Frontal cortex (tissue), 4 donors: ENCODE data around the gene TRIM65. TPM values are rescaled to one million over a fixed set of nuclear protein-coding genes. Genes with fewer than 3 reads are reported as not detected.

ENCODE experiments used
- DNase-seq, 2 donors: peaks; one replicate each; pipeline ENCODE4 v3.0.0; 2012; ENCODE audit warnings: low spot score in 2 of 2
- FAIRE-seq: peaks from 2 replicates; lab custom pipeline; 2012; peaks lifted over from hg19 to GRCh38; lab: Jason Lieb, UNC
- total RNA-seq: library from RNA; depleted of rRNA; stranded (reverse); fragments of >200 nt; gene quantifications from one replicate; pipeline ENCODE4 v1.2.3, GENCODE V29; 2014
- donor health status: control.
- donor health status: control.
- donor health status: control.

TRIM65 gene, protein sequence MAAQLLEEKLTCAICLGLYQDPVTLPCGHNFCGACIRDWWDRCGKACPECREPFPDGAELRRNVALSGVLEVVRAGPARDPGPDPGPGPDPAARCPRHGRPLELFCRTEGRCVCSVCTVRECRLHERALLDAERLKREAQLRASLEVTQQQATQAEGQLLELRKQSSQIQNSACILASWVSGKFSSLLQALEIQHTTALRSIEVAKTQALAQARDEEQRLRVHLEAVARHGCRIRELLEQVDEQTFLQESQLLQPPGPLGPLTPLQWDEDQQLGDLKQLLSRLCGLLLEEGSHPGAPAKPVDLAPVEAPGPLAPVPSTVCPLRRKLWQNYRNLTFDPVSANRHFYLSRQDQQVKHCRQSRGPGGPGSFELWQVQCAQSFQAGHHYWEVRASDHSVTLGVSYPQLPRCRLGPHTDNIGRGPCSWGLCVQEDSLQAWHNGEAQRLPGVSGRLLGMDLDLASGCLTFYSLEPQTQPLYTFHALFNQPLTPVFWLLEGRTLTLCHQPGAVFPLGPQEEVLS
- 11.8 TPM for total RNA-seq

DNA sequence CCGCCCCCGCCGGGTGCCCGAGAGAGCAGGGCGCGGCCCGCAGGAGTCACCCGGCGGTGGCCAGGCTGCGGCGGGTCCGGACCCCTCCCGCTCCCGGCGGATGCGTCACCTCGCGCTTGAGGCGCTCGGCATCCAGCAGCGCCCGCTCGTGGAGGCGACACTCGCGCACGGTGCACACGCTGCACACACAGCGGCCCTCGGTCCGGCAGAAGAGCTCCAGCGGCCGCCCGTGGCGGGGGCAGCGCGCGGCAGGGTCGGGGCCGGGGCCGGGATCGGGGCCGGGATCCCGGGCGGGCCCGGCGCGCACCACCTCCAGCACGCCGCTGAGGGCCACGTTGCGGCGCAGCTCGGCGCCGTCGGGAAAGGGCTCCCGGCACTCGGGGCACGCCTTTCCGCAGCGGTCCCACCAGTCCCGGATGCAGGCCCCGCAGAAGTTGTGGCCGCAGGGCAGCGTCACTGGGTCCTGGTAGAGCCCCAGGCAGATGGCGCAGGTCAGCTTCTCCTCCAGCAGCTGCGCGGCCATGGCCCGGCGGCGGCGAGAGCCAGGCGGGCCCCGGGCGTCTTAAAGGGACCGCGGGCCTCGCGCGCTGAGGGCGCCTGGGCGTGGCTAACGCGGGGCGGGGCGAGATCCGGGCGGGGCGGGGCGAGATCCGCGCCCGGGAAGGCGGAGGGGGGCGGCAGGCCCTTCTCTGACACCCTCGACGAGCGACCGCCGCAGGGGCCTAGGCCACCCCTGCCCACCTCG, at the start of gene TRIM65:
TSS of gene TRIM65 (minus strand) at position 537 of the 745 bp plus-strand sequence. CDS start at position 523, 14 bp downstream.
- peak; percentile 92 to 94 for DNase-seq
- FAIRE-seq, result no peak

DNA sequence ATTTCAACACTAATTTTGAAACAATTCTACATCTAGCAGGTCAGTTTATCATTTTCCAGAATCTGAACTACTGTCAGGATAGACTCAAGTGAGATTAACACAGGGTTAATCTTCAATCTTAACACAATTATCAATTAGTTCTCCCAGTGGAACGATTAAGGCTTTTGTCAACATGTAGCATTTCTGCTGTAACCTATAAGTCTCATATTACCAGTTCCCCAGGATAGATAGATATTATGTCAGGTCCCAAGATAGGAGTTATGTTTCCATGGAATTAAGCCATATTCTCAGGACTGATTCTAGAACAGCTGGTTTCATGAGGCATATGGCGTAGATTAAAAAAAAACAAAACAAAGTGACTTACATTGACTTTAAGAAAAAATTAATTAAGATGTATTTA, 48.5 kb upstream of the TRIM65 start:
- FAIRE-seq, result no peak

DNA sequence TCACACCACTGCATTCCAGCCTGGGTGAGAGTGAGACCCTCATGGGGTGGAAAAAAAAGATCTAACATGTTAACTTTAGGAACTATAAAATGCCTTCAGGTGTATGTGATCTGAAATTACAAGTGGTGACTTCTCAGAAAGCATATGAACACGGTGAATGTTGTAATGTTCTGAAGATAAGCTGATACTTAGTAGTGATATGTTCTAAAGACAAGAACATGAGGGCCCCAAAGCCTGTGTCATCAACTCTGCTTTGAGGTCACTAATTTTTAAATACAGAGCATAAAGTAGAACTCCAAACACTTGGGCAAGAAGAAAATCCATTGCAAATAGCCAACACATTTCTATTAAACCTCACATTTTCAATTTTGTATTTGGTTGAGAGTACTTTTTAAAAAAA, 46.7 kb upstream of the TRIM65 start:
- DNase-seq, result no peak
- FAIRE-seq, result no peak

More for the DNA sequence above, 48.5 kb upstream of the TRIM65 start:
- DNase-seq, result no peak

DNA sequence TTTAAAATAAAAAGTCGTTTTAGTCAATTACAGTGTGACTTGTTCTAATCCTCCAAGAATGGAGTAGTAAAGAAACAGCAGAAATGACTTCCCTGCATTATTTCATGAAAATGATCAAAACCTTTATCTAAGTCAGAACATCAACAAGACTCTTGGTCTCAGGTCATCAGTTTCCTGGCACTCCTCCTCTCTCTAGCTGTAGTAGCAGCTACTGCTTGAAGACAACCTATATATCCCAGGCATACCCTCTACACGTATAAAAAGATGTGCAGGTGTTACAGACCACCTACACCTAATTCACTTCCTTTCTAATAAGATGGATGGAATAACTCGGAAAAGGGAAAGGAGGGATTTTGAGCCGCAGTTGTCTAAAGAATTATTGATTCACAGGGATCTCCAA, 45.7 kb upstream of the TRIM65 start:
- FAIRE-seq (no peak), DNase-seq (no peak)

DNA sequence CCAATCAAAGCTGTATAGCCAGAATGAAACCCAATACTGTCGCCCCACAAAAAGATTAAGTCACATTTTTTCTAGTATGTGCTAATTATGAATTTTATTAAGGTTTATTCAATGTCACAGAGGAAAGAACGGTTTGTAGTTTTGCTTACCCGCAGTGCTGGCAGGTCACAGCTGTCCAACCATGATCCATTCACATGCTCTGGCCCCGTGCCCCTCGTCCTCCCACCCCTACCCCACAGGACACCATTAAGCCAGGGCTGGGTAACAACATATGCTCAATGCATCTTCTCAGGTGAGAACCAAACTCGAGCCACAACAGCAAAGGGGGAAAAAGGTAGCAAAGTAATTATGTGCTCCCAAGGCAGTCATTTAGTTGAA, 44.7 kb upstream of the TRIM65 start:
- FAIRE-seq (no peak), DNase-seq (no peak)

DNA sequence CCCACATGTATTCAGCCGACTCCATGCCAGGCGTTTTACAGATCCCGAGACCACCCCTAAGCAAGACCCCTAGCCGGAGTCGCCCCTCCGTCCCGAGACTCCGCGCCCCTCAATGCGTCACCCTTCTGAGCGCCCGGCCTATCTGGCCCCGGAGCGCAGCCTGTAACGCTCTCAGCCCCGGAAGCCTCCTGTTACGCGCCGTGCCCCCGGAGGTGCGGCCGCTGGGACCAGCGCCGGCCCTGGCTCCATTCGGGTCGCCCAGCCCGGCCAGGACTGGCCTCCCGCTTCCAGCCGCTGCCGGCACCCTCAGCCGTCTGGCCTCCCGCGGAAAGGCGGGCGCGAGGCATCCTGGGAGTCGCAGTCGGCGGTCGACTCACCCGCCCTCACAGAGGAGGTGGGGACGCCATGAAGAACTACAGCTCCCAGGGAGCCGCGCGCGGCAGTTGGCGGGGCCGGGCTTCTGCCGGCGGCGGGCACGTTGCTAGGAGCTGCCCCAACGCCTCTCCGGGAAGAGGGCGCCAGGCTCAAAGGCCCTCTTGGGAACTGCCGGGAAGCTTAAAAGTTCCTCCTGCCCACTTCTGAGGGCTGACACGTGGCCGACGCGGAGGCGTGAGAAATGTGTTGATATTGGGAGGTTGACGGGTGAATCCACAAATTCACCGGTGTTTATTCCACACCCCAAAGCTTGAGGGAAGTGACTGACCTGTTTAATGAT, 44.1 kb upstream of the TRIM65 start, which contains the start of gene FBF1:
TSS of gene FBF1 (minus strand) at position 316 of the 715 bp plus-strand sequence. CDS start 2,893 bp downstream, outside the sequence.
- FAIRE-seq, result no peak
- DNase-seq, result peak; percentile 98 to 99

DNA sequence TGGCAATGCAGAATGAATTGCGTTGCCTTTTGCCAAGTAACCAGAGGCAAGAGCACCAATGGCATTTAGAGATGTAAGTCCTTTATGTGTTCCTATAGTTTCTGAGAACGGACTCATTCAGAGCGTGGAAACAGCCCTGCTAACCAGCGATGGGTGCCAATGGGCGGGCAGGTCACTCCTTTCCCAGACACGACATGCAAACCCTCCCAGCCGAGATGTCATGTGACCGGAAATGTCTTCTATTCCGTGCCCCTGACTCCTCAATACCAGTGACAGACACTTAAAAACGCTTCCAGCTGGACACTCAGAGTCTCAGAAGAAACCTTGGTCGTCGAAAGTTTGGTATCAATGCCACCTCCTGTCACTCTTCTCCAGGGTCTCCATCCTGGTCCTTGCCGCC, 40.9 kb upstream of the TRIM65 start:
- DNase-seq (no peak), FAIRE-seq (no peak)

DNA sequence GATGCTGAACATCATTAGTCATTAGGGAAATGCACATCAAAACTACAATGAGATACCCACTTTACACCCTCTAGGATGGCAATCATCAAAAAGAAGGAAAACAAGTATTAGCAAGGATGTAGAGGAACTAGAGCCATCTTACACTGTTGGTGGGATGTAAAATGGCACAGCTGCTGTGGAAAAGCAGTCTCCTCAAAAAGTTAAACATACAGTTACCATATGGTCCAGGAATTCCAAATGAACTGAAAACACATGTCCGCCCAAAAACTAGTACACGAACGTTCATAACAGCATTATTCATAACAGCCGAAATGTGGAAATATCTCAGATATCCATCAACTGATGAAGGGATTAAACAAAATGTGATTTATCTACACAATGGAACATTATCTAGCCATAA, 37.1 kb upstream of the TRIM65 start:
- DNase-seq (no peak), FAIRE-seq (no peak)

DNA sequence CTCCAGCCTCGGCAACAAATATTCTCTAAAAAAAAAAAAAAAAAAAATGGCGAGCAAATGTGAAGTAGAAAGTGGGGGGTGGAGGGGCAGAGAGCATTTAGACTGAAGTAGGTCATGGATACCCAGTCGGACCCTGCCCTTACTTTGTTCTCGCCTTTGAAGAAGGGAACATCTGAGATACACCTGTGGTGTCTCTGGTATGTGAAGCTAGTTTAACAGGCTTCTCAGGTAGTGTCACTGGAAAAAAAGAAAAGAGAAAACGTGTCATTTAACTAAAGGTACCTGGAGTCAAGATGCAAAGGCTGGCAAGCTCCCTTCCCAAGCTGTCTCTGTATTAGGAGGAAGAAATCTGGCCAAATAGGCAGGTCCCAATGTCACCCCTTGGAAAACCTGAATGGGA, 36.1 kb upstream of the TRIM65 start:
- DNase-seq (no peak), FAIRE-seq (no peak)

DNA sequence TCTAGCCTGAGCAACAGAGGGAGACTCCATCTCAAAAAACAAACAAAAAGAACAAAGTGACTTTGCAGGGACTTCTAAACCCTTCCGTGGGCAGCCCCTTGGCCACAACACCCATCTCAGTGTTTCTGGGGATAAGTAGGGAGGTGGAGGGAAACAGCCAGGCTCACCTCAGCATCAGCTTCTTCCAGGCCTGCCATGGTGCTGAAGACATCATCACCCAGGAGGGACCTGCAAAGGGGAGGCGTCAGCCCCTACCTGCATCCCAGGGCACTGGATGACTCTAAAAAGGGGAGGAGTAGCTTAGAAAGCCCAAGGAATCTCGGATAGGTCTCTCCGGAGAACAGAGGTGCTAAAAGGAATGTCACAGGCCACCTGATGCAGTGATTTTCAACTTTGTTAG, 34.3 kb upstream of the TRIM65 start:
- FAIRE-seq, result no peak
- DNase-seq, result no peak

DNA sequence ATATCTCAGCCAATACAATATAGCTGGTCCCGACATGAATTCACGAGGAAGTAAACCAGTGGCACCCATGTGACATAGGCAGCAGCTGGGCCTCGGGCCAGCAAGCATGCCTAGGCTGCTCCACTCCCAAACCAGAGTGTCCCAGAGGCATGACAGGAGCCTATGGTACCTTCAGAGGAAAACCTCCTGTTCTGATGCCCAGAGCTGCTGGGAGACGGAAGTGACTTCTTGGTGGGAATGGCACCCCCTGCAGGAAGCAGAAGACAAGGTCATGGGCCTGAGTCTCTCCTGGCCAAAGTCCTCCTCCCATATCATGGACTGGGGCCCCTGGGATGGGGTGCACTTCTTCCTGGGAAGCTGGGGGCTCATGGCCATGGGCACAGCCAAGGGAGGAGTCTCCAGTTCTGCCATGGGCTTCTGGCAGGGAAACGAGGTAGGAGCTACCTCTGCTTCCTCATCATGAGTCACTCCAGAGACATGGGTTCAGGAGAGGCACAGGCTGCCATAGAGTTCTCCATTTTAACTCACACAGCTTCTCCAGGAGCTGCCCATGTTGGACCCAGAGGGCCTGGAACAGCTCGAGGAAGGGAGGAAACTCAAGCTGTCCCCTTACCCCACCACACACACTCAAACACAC, 30.7 kb upstream of the TRIM65 start:
- no peak for FAIRE-seq

DNA sequence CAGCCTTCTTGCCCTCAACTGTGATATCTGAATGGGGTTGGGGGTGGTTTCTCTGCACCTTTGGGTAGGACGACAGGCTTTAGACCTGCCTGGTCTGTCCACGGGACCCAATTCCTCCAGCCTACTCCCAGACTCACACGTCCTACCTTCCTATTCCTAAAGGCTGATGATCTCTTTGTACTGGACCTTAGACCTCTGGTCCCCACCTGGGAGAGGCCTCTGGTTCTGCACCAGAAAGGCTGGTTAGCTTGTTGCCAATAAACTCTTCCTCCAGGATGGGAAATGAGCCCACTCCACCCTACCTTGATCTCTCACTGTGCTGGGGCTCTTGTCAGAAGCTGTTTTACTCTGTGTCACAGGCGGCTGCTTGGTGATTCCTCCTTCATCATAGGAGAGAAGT, 29.7 kb upstream of the TRIM65 start:
- DNase-seq, result no peak
- no peak for FAIRE-seq

More for the DNA sequence above, 30.7 kb upstream of the TRIM65 start:
- no peak for DNase-seq

DNA sequence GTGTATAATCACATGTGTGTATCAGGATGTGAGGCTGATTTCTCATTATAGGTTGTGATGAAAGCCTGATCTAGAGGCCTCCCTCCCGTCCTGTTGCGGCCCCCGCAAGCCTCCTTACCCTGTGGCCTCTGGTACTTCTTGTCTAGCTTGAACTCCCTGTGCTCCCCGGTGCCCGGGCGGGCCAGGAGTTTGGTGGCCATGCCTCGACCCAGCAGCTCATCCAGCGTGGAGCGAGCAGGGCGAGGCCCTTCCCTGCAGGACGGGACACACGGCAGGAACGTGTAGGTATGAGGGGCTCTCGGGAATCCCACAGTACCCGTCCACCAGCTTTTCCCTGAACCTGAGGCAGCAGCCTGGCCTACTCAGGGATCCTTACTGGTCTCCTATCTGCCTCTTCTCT, 29.2 kb upstream of the TRIM65 start:
- no peak for DNase-seq

DNA sequence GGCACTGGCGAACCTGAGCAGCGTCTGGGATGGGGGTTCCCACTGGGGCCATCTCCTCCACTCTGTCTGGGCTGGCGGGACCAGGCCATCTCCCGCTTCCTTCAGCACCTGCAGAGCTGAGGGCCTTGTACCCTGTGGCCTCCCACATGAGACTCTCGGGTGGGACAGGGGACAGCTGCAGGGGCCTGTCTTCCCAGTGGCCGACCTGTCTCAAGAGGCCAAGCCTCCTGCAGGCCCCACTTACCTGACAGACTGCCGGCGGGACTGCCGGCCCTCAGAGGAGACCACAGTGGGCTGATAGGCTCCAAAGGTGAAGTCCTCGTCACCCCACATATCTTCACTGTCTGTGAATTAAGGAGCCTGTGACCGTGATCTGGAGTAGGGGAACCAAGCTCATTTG, 28.4 kb upstream of the TRIM65 start:
- DNase-seq, result no peak
- FAIRE-seq, result no peak

More for the DNA sequence above, 29.2 kb upstream of the TRIM65 start:
- no peak for FAIRE-seq

DNA sequence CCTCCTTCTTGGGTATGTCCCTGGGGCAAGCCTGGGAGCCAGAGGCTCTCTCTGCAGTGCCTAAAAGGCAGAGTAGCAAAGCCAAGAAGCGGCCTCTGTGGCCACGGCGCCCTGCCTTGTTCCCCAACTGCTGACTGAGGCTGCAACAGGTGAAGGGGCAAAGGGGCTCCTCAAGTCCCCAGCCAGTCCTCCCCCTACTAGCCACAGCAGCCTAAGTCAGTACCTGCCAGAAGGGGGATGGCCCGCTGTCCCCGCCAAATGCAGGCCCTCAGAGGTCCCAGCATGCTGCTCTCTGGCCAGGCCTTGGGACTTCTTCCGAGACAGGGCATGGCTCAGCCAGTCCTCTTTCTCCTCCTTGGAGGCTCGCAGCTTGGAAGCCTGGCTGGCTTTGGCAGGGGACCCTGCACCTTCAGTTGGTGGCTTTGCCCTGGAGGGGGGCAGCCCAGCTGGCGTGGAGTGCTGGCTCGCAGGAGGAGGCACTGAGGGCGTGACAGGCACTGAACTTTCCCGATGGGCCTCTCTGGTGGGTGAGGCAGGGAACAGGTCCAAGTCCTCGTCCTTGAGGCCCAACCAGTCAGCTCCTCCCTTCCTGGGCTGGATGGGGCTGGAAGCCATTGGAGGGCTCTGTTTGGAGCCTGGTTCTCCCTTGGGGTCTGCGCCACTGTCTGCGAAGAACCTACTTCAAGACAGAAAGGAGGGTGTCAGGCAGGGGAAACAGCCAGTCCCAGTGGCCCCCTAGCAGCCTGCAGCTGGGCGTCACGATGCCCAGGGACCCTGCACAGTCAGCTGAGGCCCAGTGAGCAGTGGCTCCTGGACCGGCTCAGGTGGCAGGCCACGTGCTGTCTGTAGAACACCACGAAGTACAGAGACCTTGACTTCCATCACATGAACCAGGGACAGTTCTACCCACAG, 26.5 kb upstream of the TRIM65 start:
- FAIRE-seq (no peak), DNase-seq (no peak)

DNA sequence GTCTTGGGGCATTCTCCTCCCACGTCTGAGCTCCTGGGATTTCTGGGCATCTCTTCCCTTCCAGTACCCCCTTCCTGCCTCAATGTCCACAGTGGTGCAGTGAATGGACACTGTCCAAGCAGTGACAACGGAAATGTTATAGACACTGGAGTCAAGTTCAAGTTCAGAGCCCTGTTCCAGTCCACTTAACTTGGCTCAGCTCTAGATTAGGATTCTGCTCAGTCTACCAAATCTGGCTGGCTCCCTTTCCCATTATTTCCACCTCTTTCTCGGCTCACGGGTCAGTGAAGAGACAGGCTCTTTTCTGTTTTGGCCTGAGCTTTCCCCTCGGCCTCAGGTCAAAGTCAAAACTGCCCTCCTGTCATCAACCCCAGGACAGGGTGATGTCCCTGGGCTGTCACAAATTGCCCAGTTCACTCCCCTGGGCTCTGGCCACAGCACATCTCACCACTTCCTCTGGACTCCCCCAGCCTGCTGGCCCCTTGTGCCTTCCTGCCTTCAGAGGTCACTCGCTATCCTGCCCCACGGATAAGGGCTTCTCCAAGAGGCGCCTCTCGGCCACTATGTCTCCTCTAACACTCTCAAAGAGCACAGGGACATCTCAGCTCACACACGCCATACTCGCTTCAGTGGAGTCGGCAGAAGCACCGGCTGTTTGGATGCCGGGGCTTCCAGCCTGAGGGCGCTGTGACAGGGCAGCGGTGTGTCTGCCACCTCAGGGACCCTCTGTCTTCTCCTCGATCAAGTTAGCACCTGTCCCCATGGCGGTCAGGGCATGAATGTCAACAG, 25.6 kb upstream of the TRIM65 start:
- DNase-seq, result no peak
- FAIRE-seq, result no peak

DNA sequence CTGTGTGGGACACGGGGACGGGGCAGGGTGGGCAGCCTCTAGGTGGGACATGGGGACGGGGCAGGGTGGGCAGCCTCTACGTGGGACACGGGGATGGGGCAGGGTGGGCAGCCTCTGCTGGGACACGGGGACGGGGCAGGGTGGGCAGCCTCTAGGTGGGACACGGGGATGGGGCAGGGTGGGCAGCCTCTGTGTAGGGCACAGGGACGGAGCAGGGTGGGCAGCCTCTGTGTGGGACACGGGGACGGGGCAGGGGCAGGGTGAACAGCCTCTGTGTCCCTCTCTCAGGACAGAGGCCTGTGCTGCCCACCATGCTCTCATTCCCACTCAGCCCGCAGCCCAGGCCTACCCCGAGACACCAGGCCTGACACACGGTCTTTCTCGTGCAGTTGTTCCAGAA, 24.8 kb upstream of the TRIM65 start:
- no peak for FAIRE-seq

DNA sequence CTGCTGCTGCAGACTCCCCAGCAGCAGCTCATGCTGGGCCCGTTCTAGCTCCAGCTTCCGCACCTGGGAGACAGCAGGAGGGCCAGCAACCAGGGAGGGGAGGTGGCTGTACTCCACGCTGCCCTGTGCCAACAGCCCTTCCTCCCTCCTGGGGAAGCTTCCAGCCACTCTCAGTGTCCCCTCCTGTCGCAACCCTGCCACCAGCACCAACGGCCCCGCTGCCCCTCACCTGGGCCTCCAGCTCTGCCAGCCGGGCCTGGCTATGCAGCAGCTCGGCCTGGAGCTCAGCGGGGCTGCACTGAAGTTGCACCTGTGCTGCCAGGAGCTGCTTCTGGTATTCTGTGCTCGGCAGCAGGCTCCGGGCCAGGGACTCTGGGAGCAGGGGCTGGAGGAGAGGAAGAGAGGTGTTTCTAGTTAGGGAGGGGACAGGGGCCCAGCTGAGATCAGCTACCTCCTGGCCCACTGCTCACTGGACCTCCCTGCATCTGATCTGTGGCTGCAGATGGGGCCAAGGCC, 23.4 kb upstream of the TRIM65 start:
- FAIRE-seq, result no peak

More for the DNA sequence above, 24.8 kb upstream of the TRIM65 start:
- DNase-seq, result no peak

More for the DNA sequence above, 23.4 kb upstream of the TRIM65 start:
- DNase-seq, result no peak
